Measurements from ENCODE around the gene CCDC102B.
"Not testable (repeated sequence)": the region's sequence is repeated elsewhere in the genome, so short reads cannot be mapped to it uniquely, and the experiment has no call there.

CCDC102B gene

DNA sequence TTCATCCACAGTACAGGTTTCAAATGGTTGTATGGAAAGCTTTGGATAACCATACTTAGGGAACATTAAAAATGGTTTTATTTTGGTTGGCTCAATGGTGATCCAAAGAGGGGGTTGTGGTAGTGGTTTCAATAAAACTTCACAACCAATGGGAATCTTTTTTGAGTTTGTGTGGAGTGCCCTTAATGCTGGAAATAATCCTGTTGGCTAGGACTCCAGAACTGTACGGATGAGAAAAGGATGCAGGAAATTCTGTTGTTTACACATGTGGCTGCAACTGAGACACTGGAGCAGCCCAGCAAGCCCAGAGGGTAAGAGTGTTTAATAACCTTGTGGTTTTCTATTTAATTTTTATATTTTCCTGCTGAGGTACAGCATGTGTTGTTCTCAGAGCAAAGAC lies at the start of gene CCDC102B:
Gene CCDC102B (plus strand): TSS at position 210 of the 400 bp plus-strand sequence. CDS start 38,684 bp downstream, outside the sequence.
- DNase-seq (ENCODE audit: low read depth in 2 of 2): no peak

DNA sequence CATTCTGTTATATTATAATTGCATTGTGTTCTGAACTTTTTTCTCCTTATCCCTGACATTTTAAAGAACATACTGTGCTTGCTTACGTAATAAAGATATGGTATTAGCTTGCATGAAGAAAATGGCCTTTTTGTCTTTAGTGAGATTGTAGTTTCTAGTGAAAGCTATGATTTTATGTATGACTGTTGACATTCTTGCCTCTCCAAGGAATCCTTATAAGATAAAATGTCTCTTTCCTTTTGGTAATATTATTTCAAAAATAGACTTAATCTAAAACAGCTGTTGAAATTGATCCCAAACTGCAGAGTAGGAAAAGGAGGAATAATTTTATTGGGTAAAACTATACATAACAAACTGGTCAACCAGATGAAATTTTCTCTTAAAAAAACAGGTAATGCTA lies 40.8 kb upstream of the CCDC102B start:
- DNase-seq (ENCODE audit: low read depth in 2 of 2): no peak

- no peak for DNase-seq (ENCODE audit: low read depth in 2 of 2)
Measured at GRCh38 chr18:68759308-68759707, 38.6 kb upstream of the CCDC102B start.

DNA sequence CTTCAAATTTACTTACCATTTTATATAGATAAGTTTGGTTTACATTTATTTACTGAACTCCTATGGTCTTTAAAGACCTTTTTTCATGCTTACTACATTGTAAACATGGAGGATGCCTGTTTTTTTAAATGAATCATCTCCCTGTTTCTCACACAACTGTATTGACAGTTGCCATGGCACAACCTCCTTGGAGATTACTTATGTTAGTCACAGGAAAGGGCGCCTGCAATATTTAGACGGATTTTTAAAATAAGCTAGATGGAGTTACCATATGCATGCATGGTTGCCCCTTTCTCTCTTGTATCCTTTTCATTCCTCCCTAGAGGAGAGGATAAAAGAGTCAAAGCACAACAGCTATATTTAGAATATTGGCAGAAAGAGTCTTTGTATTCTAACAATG lies 34.8 kb upstream of the CCDC102B start:
- DNase-seq (ENCODE audit: low read depth in 2 of 2): no peak

- DNase-seq (ENCODE audit: low read depth in 2 of 2): no peak
Measured at GRCh38 chr18:68764016-68764415, 33.9 kb upstream of the CCDC102B start.

- no peak for DNase-seq (ENCODE audit: low read depth in 2 of 2)
Measured at GRCh38 chr18:68766433-68766832, 31.4 kb upstream of the CCDC102B start.

DNA sequence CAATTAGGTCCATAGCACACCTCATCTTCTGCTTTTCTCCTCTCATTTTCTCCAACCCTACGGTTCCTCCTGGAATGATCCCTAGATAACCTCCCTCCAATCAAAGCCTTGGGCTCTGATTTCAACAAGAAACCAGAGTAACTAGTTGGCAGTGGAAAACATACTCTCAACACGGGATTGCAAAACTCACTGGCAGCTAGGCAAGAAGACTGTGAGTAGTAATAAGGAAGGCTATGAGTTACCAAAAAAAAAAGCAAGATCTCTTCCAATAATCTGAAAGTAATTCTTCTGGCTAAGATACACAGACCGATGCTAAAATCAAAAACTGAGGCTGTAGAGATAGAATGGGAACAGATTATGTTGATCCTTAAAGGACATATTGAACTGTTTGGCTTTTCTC lies 28.4 kb upstream of the CCDC102B start:
- DNase-seq (ENCODE audit: low read depth in 2 of 2): no peak

- DNase-seq (ENCODE audit: low read depth in 2 of 2): no peak
Measured at GRCh38 chr18:68772268-68772667, 25.6 kb upstream of the CCDC102B start.

GRCh38 chr18:68778280-68778886 lies 19.5 kb upstream of the CCDC102B start:
- DNase-seq (ENCODE audit: low read depth in 2 of 2): no peak

- no peak for DNase-seq (ENCODE audit: low read depth in 2 of 2)
Measured at GRCh38 chr18:68779169-68779568, 18.7 kb upstream of the CCDC102B start.

- DNase-seq (ENCODE audit: low read depth in 2 of 2): no peak
Measured at GRCh38 chr18:68780802-68781635, 16.9 kb upstream of the CCDC102B start.

- no peak for DNase-seq (ENCODE audit: low read depth in 2 of 2)
Measured at GRCh38 chr18:68783506-68783905, 14.4 kb upstream of the CCDC102B start.

GRCh38 chr18:68784071-68784470 lies 13.8 kb upstream of the CCDC102B start:
- DNase-seq (ENCODE audit: low read depth in 2 of 2): no peak

GRCh38 chr18:68790290-68790689 lies 7.6 kb upstream of the CCDC102B start:
- not testable (repeated sequence) for DNase-seq (ENCODE audit: low read depth in 2 of 2)

DNA sequence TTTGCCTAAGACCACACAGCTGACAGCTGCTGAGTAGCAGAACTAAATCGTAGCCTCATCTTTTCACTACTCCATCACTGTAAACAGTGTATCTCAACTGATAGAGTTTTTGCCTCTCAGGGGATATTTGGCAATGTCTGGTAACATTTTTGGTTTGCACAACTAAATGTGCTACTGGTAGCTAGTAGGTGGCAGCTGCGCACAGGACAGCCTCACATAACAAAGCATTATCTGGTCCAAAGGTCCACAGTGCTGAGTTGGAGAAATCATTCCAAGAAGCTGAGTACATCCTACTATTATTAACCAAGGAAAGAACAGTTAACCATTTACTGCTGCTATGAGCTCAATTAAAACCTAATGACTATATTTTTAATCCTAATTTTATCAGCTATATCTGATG lies 6.1 kb upstream of the CCDC102B start:
- no peak for DNase-seq (ENCODE audit: low read depth in 2 of 2)

GRCh38 chr18:68793951-68794350 lies 3.9 kb upstream of the CCDC102B start:
- no peak for DNase-seq (ENCODE audit: low read depth in 2 of 2)

- no peak for DNase-seq (ENCODE audit: low read depth in 2 of 2)
Measured at GRCh38 chr18:68796936-68797690, 767 bp upstream of the CCDC102B start.

- DNase-seq (ENCODE audit: low read depth in 2 of 2): no peak
Measured at GRCh38 chr18:68800075-68800474, 2.2 kb downstream of the CCDC102B start.

DNA sequence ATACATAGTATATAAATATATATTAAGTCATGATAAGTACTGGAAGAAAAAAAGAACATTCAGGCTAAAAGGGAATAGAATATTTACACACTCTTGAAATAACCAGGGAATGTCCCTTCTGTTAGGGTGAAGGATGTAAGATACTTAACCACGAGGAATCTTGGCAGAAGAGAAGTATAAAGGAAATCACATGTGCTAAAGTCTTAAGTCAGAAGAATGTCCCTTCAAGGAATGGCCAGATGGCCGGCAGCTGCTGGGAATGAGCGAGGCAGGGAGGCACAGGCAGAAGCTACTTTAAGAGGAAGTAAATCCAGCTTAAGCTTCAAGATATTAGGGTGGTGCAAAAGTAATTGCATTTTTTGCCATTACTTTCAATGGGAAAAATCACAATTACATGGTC lies 5.5 kb downstream of the CCDC102B start:
- DNase-seq (ENCODE audit: low read depth in 2 of 2): no peak

DNA sequence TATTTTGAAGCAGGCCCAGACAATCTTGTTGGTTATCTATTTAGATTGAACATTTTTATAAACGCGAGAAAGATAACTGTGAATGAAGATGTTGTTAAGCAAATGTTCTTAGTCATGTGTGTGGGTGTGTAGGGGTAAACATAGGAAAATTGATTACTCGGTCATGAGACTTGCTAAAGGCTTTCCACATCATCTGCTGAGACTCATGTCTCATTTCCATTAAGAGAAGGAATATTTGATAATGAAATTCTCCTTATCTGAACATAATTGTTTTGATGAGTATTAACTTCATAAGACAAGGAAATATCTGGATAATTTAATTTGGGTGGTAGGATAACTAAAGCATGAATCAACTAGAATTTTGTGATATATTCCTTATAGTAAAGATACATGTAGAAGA lies 19.7 kb downstream of the CCDC102B start:
- no peak for DNase-seq (ENCODE audit: low read depth in 2 of 2)

- no peak for DNase-seq (ENCODE audit: low read depth in 2 of 2)
Measured at GRCh38 chr18:68818584-68818983, 20.7 kb downstream of the CCDC102B start.

DNA sequence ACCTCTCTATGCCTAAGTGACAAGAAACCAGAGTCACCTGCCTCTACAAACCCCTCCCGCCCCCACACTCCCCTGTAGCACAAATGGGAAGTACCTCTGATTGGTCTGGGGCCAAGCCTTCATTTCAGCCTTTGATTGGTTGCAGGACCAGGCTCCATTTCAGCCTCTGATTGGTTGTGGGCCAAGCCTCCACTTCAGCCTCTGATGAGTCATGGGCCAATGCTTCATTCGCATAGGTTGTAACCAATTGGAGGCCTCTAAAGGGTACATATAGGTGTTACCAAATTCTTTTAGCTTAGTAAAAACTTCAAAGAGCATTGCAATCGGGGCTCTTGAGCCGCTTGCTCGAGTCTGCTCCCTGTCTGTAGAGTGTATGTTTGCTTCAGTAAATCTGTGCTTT lies 25.0 kb downstream of the CCDC102B start:
- no peak for DNase-seq (ENCODE audit: low read depth in 2 of 2)

DNA sequence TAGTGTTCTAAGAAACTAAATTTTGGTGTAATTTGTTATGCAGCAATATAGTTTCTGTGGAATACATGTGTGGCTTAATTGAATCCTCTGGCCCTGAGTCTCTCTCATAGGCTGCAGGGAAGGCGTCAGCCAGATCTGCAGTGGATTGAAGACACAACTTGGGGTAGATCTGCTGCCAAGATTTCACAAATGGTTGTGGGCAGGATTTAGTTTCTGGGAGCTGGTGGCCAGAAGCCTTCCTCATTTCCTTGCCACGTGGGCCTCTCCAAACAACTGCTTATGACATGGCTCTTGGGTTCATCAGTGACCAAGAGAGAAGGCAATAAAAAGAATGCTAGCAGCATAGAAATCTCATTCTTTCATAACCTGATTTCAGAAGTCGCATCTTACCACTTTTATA lies 28.2 kb downstream of the CCDC102B start:
- no peak for DNase-seq (ENCODE audit: low read depth in 2 of 2)
